GM12872 (cell line): ENCODE data around the gene OBI1.

ENCODE experiments used
- CTCF ChIP-seq: IDR thresholded peaks from 3 replicates; pipeline ENCODE4 v1.5.1; 2011; ENCODE audit warnings: low read depth, mild to moderate bottlenecking, low read length, moderate library complexity; ENCODE audit not compliant: insufficient read depth

OBI1 gene

GRCh38 chr13:78659450-78659730, 435 bp upstream of the OBI1 start:
- TF ChIP-seq CTCF = no peak

GRCh38 chr13:78657699-78658629, 991 bp downstream of the OBI1 start:
- no peak for TF ChIP-seq CTCF

- no peak for TF ChIP-seq CTCF
Observed at GRCh38 chr13:78655906-78656305, 3.0 kb downstream of the OBI1 start.

- no peak for TF ChIP-seq CTCF
Observed at GRCh38 chr13:78655007-78655406, 3.9 kb downstream of the OBI1 start.

GRCh38 chr13:78652651-78653050, 6.3 kb downstream of the OBI1 start:
- no peak for TF ChIP-seq CTCF

GRCh38 chr13:78650717-78651083, 8.3 kb downstream of the OBI1 start:
- no peak for TF ChIP-seq CTCF

- no peak for TF ChIP-seq CTCF
Observed at GRCh38 chr13:78649997-78650716, 8.8 kb downstream of the OBI1 start.
